Measurements from ENCODE around the gene XIRP2. TPM values are rescaled to one million over a fixed set of nuclear protein-coding genes. Genes with fewer than 3 reads are reported as not detected.

The XIRP2 gene
- total RNA-seq, 2 donors from 2014 or later = not detected

GRCh38 chr2:167110345-167110744 lies 222.1 kb downstream of the XIRP2 start:
- DNase-seq (no peak), ATAC-seq (no peak)
- intact Hi-C loops (cut with DNase I, micrococcal nuclease) = no loop called here

GRCh38 chr2:167114018-167114417 lies 225.7 kb downstream of the XIRP2 start:
- ATAC-seq (no peak), DNase-seq (no peak)
- intact Hi-C loops (cut with DNase I, micrococcal nuclease) = no loop called here

- ATAC-seq (no peak), DNase-seq (no peak)
- intact Hi-C loops (cut with DNase I, micrococcal nuclease) = no loop called here
Measured at GRCh38 chr2:167115541-167115940, 227.3 kb downstream of the XIRP2 start.

- no peak for ATAC-seq
- no peak for DNase-seq
- intact Hi-C loops (cut with DNase I, micrococcal nuclease) = no loop called here
Measured at GRCh38 chr2:167122389-167122788, 234.1 kb downstream of the XIRP2 start.

- intact Hi-C loops (cut with DNase I, micrococcal nuclease) = no loop called here
- no peak for ATAC-seq
- DNase-seq = no peak
Measured at GRCh38 chr2:167126165-167126564, 237.9 kb downstream of the XIRP2 start.

GRCh38 chr2:167127135-167127534 lies 238.9 kb downstream of the XIRP2 start:
- intact Hi-C loops (cut with DNase I, micrococcal nuclease) = no loop called here
- DNase-seq = no peak
- ATAC-seq = no peak

GRCh38 chr2:167128130-167128529 lies 239.8 kb downstream of the XIRP2 start:
- intact Hi-C loops (cut with DNase I, micrococcal nuclease) = no loop called here
- no peak for DNase-seq
- ATAC-seq = no peak

GRCh38 chr2:167132066-167132465 lies 243.8 kb downstream of the XIRP2 start:
- intact Hi-C loops (cut with DNase I, micrococcal nuclease) = no loop called here
- ATAC-seq (no peak), DNase-seq (no peak)

GRCh38 chr2:167132906-167133555 lies 244.8 kb downstream of the XIRP2 start:
- intact Hi-C loops (cut with DNase I, micrococcal nuclease) = no loop called here
- ATAC-seq (no peak), DNase-seq (no peak)

- intact Hi-C loops (cut with DNase I, micrococcal nuclease) = no loop called here
- DNase-seq (no peak), ATAC-seq (no peak)
Measured at GRCh38 chr2:167133614-167134013, 245.3 kb downstream of the XIRP2 start.

- no peak for ATAC-seq
Measured at GRCh38 chr2:167134381-167135072, 246.2 kb downstream of the XIRP2 start.

GRCh38 chr2:167135706-167136105 lies 247.4 kb downstream of the XIRP2 start:
- ATAC-seq = no peak
- no peak for DNase-seq
- intact Hi-C loops (cut with DNase I, micrococcal nuclease) = no loop called here

More at GRCh38 chr2:167134381-167135072, 246.2 kb downstream of the XIRP2 start:
- intact Hi-C loops (cut with DNase I, micrococcal nuclease) = no loop called here
- no peak for DNase-seq

GRCh38 chr2:167136879-167137596 lies 248.8 kb downstream of the XIRP2 start:
- intact Hi-C loops (cut with DNase I, micrococcal nuclease) = no loop called here
- no peak for ATAC-seq
- no peak for DNase-seq

- DNase-seq (no peak), ATAC-seq (no peak)
- intact Hi-C loops (cut with DNase I, micrococcal nuclease) = no loop called here
Measured at GRCh38 chr2:167140330-167140729, 252.1 kb downstream of the XIRP2 start.

- no peak for DNase-seq
- intact Hi-C loops (cut with DNase I, micrococcal nuclease) = no loop called here
- ATAC-seq = no peak
Measured at GRCh38 chr2:167140767-167141166, 252.5 kb downstream of the XIRP2 start.

- ATAC-seq (no peak), DNase-seq (no peak)
Measured at GRCh38 chr2:167142554-167142953, 254.3 kb downstream of the XIRP2 start.

GRCh38 chr2:167144179-167144898 lies 256.1 kb downstream of the XIRP2 start:
- intact Hi-C loops (cut with DNase I, micrococcal nuclease) = no loop called here
- ATAC-seq = no peak
- no peak for DNase-seq

More at GRCh38 chr2:167142554-167142953, 254.3 kb downstream of the XIRP2 start:
- intact Hi-C loops (cut with DNase I, micrococcal nuclease) = no loop called here

GRCh38 chr2:167147271-167147941 lies 259.1 kb downstream of the XIRP2 start:
- DNase-seq = no peak
- intact Hi-C loops (cut with DNase I, micrococcal nuclease) = no loop called here
- ATAC-seq = no peak

GRCh38 chr2:167151894-167152293 lies 263.6 kb downstream of the XIRP2 start:
- no peak for DNase-seq
- ATAC-seq = no peak
- intact Hi-C loops (cut with DNase I, micrococcal nuclease) = no loop called here

Data from left colon (tissue), 2 donors.